ENCODE data around the gene FAM227A. TPM values are rescaled to one million over a fixed set of nuclear protein-coding genes. Genes with fewer than 3 reads are reported as not detected.

Gene FAM227A
- total and polyA plus RNA-seq, 2 experiments from 2014 or later, result 0.51 to 2.9 TPM

DNA sequence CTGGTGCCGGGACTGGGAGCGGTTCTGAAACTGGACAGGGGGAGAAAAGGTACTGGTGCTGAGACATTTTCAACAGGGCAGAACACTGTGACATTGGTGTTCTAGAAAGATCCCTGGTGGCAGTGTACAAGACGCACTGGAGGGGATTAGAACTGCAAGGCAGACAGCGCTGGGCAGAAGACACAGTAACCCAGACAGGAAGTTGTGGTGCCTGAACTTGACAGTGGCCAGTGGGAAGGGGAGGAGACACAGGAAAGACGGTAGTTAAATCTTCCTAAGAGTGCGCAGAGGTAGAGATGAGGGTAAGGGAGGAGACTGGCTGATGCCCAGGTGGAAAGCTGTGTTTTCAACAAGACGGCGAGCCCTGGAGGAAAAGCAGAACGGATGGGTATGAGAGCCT, 24.5 kb downstream of the FAM227A start:
- no peak overlapping the region for H3K4me2 ChIP-seq
- H3K4me3 ChIP-seq, result no peak overlapping the region
- no peaks in the 10 kb centered on the region for H3K9me2 ChIP-seq (replicated peaks; ENCODE audit: insufficient read depth)
- no peaks in the 10 kb centered on the region for H4K20me1 ChIP-seq (ENCODE audit: insufficient read depth, poor library complexity, severe bottlenecking)
- no peak for DNase-seq (ENCODE audit: low spot score)
- H2AFZ ChIP-seq, result no peak overlapping the region
- H3K79me2 ChIP-seq, result no peaks in the 10 kb centered on the region
- H3K27me3 ChIP-seq, result no peaks in the 10 kb centered on the region
- 90% methylated on average over 9 of the region's 9 CpGs for WGBS (ENCODE audit: low lambda C conversion rate, missing lambda C conversion rate)
- H3K4me1 ChIP-seq (ENCODE audit: insufficient read depth), result no peaks in the 10 kb centered on the region
- TF ChIP-seq EZH2phosphoT487 (IDR thresholded peaks at IDR 0.05; ENCODE audit: low read depth, severe bottlenecking, unreplicated experiment) (no peak), EZH2 (IDR thresholded peaks at IDR 0.05; ENCODE audit: borderline replicate concordance) (no peak)
- TF ChIP-seq, protein P1, sequence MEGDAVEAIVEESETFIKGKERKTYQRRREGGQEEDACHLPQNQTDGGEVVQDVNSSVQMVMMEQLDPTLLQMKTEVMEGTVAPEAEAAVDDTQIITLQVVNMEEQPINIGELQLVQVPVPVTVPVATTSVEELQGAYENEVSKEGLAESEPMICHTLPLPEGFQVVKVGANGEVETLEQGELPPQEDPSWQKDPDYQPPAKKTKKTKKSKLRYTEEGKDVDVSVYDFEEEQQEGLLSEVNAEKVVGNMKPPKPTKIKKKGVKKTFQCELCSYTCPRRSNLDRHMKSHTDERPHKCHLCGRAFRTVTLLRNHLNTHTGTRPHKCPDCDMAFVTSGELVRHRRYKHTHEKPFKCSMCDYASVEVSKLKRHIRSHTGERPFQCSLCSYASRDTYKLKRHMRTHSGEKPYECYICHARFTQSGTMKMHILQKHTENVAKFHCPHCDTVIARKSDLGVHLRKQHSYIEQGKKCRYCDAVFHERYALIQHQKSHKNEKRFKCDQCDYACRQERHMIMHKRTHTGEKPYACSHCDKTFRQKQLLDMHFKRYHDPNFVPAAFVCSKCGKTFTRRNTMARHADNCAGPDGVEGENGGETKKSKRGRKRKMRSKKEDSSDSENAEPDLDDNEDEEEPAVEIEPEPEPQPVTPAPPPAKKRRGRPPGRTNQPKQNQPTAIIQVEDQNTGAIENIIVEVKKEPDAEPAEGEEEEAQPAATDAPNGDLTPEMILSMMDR (IDR thresholded peaks at IDR 0.05; ENCODE audit: poor library complexity), result no peak
- H3K27ac ChIP-seq, result no peak overlapping the region
- H3K36me3 ChIP-seq (replicated peaks; ENCODE audit: insufficient read depth, low read depth), result no peaks in the 10 kb centered on the region
- H3K9me3 ChIP-seq (ENCODE audit: low read depth), result no peaks in the 10 kb centered on the region

DNA sequence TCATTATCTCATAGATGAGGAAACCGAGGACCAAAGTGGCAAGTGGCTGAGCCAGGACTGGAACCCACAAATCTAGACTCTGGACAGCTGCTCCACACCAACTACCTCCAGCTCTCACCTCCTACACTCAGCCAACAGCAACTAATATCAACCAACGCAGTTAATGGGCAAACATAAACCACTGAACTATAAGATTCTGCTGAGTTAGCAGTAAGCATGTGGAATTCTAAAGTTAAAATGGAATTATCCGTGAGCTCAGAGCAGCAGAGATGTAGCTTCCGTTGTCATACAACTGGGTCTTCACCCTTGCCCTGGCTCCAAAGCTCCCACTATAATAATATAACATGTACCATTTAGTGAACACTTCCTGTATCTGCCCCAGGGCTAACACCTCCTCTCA, 27.1 kb downstream of the FAM227A start:
- no peak for DNase-seq (ENCODE audit: low spot score)
- H3K9me3 ChIP-seq (ENCODE audit: low read depth), result no peaks in the 10 kb centered on the region
- 99% methylated on average over 4 of the region's 4 CpGs for WGBS (ENCODE audit: low lambda C conversion rate, missing lambda C conversion rate)
- no peaks in the 10 kb centered on the region for H3K36me3 ChIP-seq (replicated peaks; ENCODE audit: insufficient read depth, low read depth)
- H3K79me2 ChIP-seq, result no peaks in the 10 kb centered on the region
- H3K4me2 ChIP-seq, result no peak overlapping the region
- no peaks in the 10 kb centered on the region for H3K9me2 ChIP-seq (replicated peaks; ENCODE audit: insufficient read depth)
- TF ChIP-seq EZH2 (IDR thresholded peaks at IDR 0.05; ENCODE audit: borderline replicate concordance) (no peak), EZH2phosphoT487 (IDR thresholded peaks at IDR 0.05; ENCODE audit: low read depth, severe bottlenecking, unreplicated experiment) (no peak)
- TF ChIP-seq, protein P1 (IDR thresholded peaks at IDR 0.05; ENCODE audit: poor library complexity), result no peak
- no peak overlapping the region for H2AFZ ChIP-seq
- no peaks in the 10 kb centered on the region for H3K27me3 ChIP-seq
- H4K20me1 ChIP-seq (ENCODE audit: insufficient read depth, poor library complexity, severe bottlenecking), result no peaks in the 10 kb centered on the region
- H3K4me3 ChIP-seq, result no peak overlapping the region
- H3K27ac ChIP-seq, result no peak overlapping the region
- no peaks in the 10 kb centered on the region for H3K4me1 ChIP-seq (ENCODE audit: insufficient read depth)

DNA sequence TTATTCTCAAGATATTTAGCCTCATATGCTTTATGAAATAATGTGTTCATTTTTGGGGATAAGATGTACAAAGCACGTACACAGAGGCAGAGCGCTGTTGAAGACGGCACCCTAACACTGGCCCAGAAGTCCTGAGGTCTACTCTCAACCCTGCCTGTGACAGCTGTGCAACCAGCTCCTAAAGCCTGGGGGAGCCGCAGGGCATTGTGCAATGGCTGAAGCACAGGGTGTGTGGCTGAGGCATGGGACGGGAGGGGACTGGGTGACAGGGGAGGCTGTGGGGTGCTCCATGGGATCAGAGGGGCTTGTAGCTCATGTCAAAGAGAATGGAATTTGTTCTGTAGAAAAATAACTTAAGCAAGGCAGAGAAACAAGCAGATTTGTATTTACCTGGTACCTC, 27.7 kb downstream of the FAM227A start:
- Histone ChIP-seq H3K4me2 (no peak overlapping the region), H3K4me3 (no peak overlapping the region), H2AFZ (no peak overlapping the region), H3K79me2 (no peaks in the 10 kb centered on the region), H3K27me3 (no peaks in the 10 kb centered on the region), H4K20me1 (ENCODE audit: insufficient read depth, poor library complexity, severe bottlenecking) (no peaks in the 10 kb centered on the region), H3K27ac (no peak overlapping the region), H3K9me3 (ENCODE audit: low read depth) (no peaks in the 10 kb centered on the region), H3K4me1 (ENCODE audit: insufficient read depth) (no peaks in the 10 kb centered on the region), H3K36me3 (replicated peaks; ENCODE audit: insufficient read depth, low read depth) (no peaks in the 10 kb centered on the region), H3K9me2 (replicated peaks; ENCODE audit: insufficient read depth) (no peaks in the 10 kb centered on the region)
- TF ChIP-seq, protein P1 (IDR thresholded peaks at IDR 0.05; ENCODE audit: poor library complexity), result no peak
- TF ChIP-seq EZH2 (IDR thresholded peaks at IDR 0.05; ENCODE audit: borderline replicate concordance), result no peak
- no peak for TF ChIP-seq EZH2phosphoT487 (IDR thresholded peaks at IDR 0.05; ENCODE audit: low read depth, severe bottlenecking, unreplicated experiment)
- 90% methylated on average over 5 of the region's 5 CpGs for WGBS (ENCODE audit: low lambda C conversion rate, missing lambda C conversion rate)
- no peak for DNase-seq (ENCODE audit: low spot score)

DNA sequence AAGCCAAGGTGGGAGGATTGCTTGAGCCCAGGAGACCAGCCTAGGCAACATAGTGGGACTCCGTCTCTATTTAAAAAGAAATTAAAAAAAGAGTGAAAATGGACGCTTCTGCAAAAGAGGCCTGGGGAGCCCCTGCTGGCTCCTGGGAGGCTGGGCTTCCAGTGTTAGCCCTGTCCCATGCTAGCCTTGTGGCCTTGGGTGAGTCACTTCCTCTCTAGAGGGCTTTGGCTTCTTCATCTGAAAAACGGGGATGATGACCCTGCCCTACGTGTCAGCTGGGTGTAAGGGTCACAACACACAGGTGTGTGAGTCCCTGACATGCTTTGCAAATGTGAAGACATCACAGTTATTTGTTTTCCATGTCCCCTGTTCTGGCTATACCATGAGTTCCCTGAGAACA, 32.8 kb downstream of the FAM227A start:
- H3K4me1 ChIP-seq (ENCODE audit: insufficient read depth), result no peaks in the 10 kb centered on the region
- no peak overlapping the region for H3K27ac ChIP-seq
- no peak for TF ChIP-seq EZH2phosphoT487 (IDR thresholded peaks at IDR 0.05; ENCODE audit: low read depth, severe bottlenecking, unreplicated experiment)
- TF ChIP-seq EZH2 (IDR thresholded peaks at IDR 0.05; ENCODE audit: borderline replicate concordance), result no peak
- TF ChIP-seq, protein P1 (IDR thresholded peaks at IDR 0.05; ENCODE audit: poor library complexity), result no peak
- H3K4me2 ChIP-seq, result no peak overlapping the region
- no peaks in the 10 kb centered on the region for H3K36me3 ChIP-seq (replicated peaks; ENCODE audit: insufficient read depth, low read depth)
- H3K79me2 ChIP-seq, result no peaks in the 10 kb centered on the region
- no peaks in the 10 kb centered on the region for H3K9me3 ChIP-seq (ENCODE audit: low read depth)
- 82% methylated on average over 4 of the region's 4 CpGs for WGBS (ENCODE audit: low lambda C conversion rate, missing lambda C conversion rate)
- no peak for DNase-seq (ENCODE audit: low spot score)
- no peak overlapping the region for H3K4me3 ChIP-seq
- no peaks in the 10 kb centered on the region for H4K20me1 ChIP-seq (ENCODE audit: insufficient read depth, poor library complexity, severe bottlenecking)
- H3K9me2 ChIP-seq (replicated peaks; ENCODE audit: insufficient read depth), result no peaks in the 10 kb centered on the region
- H2AFZ ChIP-seq, result no peak overlapping the region
- H3K27me3 ChIP-seq, result no peaks in the 10 kb centered on the region

Measured in hepatocyte (in vitro differentiated cells).